ENCODE data around the gene CHERP. TPM values are rescaled to one million over a fixed set of nuclear protein-coding genes. Genes with fewer than 3 reads are reported as not detected.

The CHERP gene
- total and polyA plus RNA-seq, 2 of the 8 experiments (the other 6 are each of a cell fraction or from before 2014, with no cell fraction given), result 13.9 to 73.7 TPM

- TF ChIP-seq CTBP2 (IDR thresholded peaks at IDR 0.05; ENCODE audit: borderline replicate concordance, insufficient read depth, insufficient read length, low read length), result no peak
Observed at GRCh38 chr19:16522559-16523377, 19.5 kb downstream of the CHERP start (continued).

Measured in H1 (cell line).